Peyer's patch (tissue), 4 donors: Measurements from ENCODE around the gene RIC1. TPM values are rescaled to one million over a fixed set of nuclear protein-coding genes. Genes with fewer than 3 reads are reported as not detected.

Experiments used
- DNase-seq, 3 donors: peaks; one replicate each; pipeline ENCODE4 v3.0.0-alpha.2; 2017 to 2019
- H3K27ac ChIP-seq, 4 donors: fragments of 200-600 bp; sonication (generic); one replicate each; pipeline ENCODE4 v1.5.1; 2016 to 2019
- H3K27me3 ChIP-seq, 2 donors: fragments of 200-600 bp; sonication (generic); one replicate each; pipeline ENCODE4 v1.5.1; 2019
- H3K36me3 ChIP-seq, 3 donors: fragments of 200-600 bp; sonication (generic); one replicate each; pipeline ENCODE4 v1.5.1; 2016 to 2019
- H3K4me1 ChIP-seq, 4 donors: fragments of 200-600 bp; sonication (generic); one replicate each; pipeline ENCODE4 v1.5.1; 2016 to 2019
- H3K4me3 ChIP-seq, 4 donors: fragments of 200-600 bp; sonication (generic); 1 replicate in 3 of 4; 2 replicates in 1 of 4; pipeline ENCODE4 v1.5.1; 2016 to 2019; ENCODE audit warnings: mild to moderate bottlenecking in 1 of 4
- H3K9me3 ChIP-seq, 4 donors: fragments of 200-600 bp; sonication (generic); one replicate each; pipeline ENCODE4 v1.5.1; 2016 to 2019; ENCODE audit warnings: mild to moderate bottlenecking in 1 of 4
- CTCF ChIP-seq, 6 experiments: fragments of 450-650 bp in 4 of 6; fragments of 200-600 bp in 2 of 6; sonication (generic) in 1 of 6; IDR thresholded peaks; one replicate each; pipeline ENCODE4 v1.5.1; 2017 to 2019; ENCODE audit warnings: antibody characterized with exemption in 6 of 6, mild to moderate bottlenecking in 3 of 6, moderate library complexity in 1 of 6
- POLR2A ChIP-seq, 2 donors: fragments of 450-650 bp; IDR thresholded peaks; one replicate each; pipeline ENCODE4 v1.5.1; 2017; ENCODE audit warnings: antibody characterized with exemption in 2 of 2, mild to moderate bottlenecking in 2 of 2, moderate library complexity in 2 of 2
- total RNA-seq, 4 donors: library from RNA; depleted of rRNA; stranded (reverse); fragments of >200 nt; gene quantifications; one replicate each; pipeline ENCODE4 v1.1.0, GENCODE V29; 2016

Gene RIC1
- total RNA-seq, 4 donors from 2014 or later = 31.1 to 49.6 (median 39.2) TPM

DNA sequence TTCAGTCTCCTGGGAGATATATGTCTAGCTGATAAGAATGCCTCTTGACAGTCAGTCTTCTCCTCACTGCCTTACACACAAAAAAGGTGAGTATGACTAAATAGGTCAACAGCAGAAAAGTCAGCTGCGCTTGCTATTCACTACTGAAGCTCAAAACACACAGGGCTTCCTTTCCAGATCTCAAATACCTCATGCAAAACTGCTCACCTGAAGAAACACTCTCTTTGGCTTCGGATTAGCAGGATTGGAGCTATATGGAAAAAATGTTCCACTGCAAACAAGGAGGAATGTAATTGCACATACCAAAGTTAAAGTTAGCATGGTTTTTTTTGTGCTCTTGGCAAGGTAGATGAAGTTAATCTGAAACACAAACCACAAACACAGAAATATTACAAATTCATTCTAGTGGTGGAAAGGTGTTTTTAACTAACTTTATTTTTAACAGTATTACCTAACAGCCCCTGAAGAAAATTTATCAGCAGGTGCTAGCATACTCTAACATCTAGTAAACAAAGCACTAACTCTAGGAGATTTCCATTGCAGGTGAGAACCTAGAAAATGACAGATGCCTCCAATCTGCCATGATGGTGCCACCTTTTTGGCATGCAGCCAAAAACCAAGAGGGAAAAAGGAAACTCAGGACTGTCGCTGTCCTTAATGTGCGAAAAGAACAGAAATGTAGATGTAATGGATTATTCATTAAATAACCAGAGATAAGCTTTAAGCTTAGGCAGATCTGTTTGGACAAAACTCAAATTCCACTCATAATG lies 172.2 kb downstream of the RIC1 start:
- Histone ChIP-seq H3K4me1 (peaks cover 0 to 8% (median 0%) of the 10 kb centered on the region in 4 donors), H3K27ac (peak overlapping the region in 1 of 4 donors; percentile 47), H3K9me3 (no peaks in the 10 kb centered on the region), H3K4me3 (no peak overlapping the region), H3K27me3 (no peaks in the 10 kb centered on the region), H3K36me3 (peaks cover 0 to 7% (median 0%) of the 10 kb centered on the region in 3 donors)
- no peak for DNase-seq
- TF ChIP-seq CTCF (IDR thresholded peaks at IDR 0.05) (no peak), POLR2A (IDR thresholded peaks at IDR 0.05) (no peak)

GRCh38 chr9:5801739-5802113 lies 172.8 kb downstream of the RIC1 start:
- TF ChIP-seq CTCF (IDR thresholded peaks at IDR 0.05) (no peak), POLR2A (IDR thresholded peaks at IDR 0.05) (peak in 1 of 2 donors; percentile 13)
- H3K27ac ChIP-seq = peak overlapping the region in 1 of 4 donors; percentile 47
- H3K9me3 ChIP-seq = no peaks in the 10 kb centered on the region
- peaks cover 0 to 7% (median 0%) of the 10 kb centered on the region in 3 donors for H3K36me3 ChIP-seq
- H3K27me3 ChIP-seq = no peaks in the 10 kb centered on the region
- no peak for DNase-seq
- H3K4me1 ChIP-seq = peaks cover 0 to 8% (median 0%) of the 10 kb centered on the region in 4 donors
- H3K4me3 ChIP-seq = no peak overlapping the region

DNA sequence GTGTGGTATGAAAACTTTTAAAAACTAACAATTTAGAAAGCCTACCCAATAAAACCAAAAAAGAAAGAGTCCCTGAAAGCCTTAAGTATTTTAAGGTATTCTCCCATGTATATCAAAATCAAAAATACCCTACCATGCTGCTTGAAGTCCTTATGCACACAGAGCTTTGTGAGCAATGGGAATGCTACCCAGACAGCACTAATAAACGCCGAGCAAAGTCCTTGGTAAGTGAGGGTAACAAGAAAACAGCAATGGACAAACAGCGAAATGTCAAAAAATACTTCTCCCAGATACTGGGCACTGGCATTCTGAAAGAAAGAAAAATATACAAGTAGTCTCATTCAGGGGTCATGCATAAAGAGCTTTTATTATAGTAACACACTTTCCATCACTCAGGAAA lies 176.6 kb downstream of the RIC1 start:
- peak in 1 of 3 donors; percentile 52 for DNase-seq
- TF ChIP-seq POLR2A (IDR thresholded peaks at IDR 0.05) (no peak), CTCF (IDR thresholded peaks at IDR 0.05) (no peak)
- H3K27ac ChIP-seq = no peak overlapping the region
- H3K27me3 ChIP-seq = no peaks in the 10 kb centered on the region
- H3K4me3 ChIP-seq = no peak overlapping the region
- no peaks in the 10 kb centered on the region for H3K9me3 ChIP-seq
- H3K36me3 ChIP-seq = peaks cover 0 to 11% (median 0%) of the 10 kb centered on the region in 3 donors
- peaks cover 0 to 8% (median 0%) of the 10 kb centered on the region in 4 donors for H3K4me1 ChIP-seq

GRCh38 chr9:5811751-5812150 lies 182.8 kb downstream of the RIC1 start:
- Histone ChIP-seq H3K36me3 (peaks cover 0 to 26% (median 0%) of the 10 kb centered on the region in 3 donors), H3K4me3 (no peak overlapping the region)

GRCh38 chr9:5813824-5814223 lies 184.9 kb downstream of the RIC1 start:
- Histone ChIP-seq H3K36me3 (peaks cover 0 to 36% (median 0%) of the 10 kb centered on the region in 3 donors), H3K4me1 (no peaks in the 10 kb centered on the region), H3K4me3 (no peak overlapping the region), H3K27ac (peak overlapping the region in 1 of 4 donors; percentile 16), H3K9me3 (no peaks in the 10 kb centered on the region), H3K27me3 (no peaks in the 10 kb centered on the region)
- no peak for TF ChIP-seq POLR2A (IDR thresholded peaks at IDR 0.05)
- TF ChIP-seq CTCF (IDR thresholded peaks at IDR 0.05) = no peak
- peak in 1 of 3 donors; percentile 59 for DNase-seq

More at GRCh38 chr9:5811751-5812150, 182.8 kb downstream of the RIC1 start:
- DNase-seq = no peak
- H3K9me3 ChIP-seq = no peaks in the 10 kb centered on the region
- no peak overlapping the region for H3K27ac ChIP-seq
- H3K27me3 ChIP-seq = no peaks in the 10 kb centered on the region
- no peak for TF ChIP-seq CTCF (IDR thresholded peaks at IDR 0.05)
- TF ChIP-seq POLR2A (IDR thresholded peaks at IDR 0.05) = no peak
- no peaks in the 10 kb centered on the region for H3K4me1 ChIP-seq
